Measurements from ENCODE around the gene AGXT.

DNA sequence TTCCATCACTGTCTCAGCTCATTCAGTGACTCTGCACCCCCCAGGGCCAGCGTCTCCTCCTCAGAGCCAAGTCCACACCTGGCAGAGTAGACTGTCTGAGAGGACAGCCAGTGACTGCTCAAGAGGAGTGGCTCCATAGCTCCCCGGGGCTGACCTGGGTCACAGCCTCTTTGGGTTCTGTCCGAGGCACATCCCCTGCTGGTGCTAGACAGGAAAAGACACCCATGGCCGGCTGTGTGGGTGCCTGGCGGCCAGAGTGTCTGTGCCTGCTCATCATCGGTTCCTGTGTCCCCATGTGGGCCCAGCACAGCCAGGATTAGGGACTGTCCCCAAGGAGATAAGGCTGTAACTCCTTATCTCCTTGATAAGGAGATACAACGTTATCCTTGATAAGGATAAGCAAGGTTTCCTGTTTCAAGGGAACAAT is 34.0 kb downstream of the AGXT start:
- TF ChIP-seq POLR2AphosphoS5 (IDR thresholded peaks at IDR 0.05; ENCODE audit: low read depth), result no peak
- TF ChIP-seq CTCF (IDR thresholded peaks at IDR 0.05; ENCODE audit: insufficient read depth, low read length), result no peak
- TF ChIP-seq, protein P1, sequence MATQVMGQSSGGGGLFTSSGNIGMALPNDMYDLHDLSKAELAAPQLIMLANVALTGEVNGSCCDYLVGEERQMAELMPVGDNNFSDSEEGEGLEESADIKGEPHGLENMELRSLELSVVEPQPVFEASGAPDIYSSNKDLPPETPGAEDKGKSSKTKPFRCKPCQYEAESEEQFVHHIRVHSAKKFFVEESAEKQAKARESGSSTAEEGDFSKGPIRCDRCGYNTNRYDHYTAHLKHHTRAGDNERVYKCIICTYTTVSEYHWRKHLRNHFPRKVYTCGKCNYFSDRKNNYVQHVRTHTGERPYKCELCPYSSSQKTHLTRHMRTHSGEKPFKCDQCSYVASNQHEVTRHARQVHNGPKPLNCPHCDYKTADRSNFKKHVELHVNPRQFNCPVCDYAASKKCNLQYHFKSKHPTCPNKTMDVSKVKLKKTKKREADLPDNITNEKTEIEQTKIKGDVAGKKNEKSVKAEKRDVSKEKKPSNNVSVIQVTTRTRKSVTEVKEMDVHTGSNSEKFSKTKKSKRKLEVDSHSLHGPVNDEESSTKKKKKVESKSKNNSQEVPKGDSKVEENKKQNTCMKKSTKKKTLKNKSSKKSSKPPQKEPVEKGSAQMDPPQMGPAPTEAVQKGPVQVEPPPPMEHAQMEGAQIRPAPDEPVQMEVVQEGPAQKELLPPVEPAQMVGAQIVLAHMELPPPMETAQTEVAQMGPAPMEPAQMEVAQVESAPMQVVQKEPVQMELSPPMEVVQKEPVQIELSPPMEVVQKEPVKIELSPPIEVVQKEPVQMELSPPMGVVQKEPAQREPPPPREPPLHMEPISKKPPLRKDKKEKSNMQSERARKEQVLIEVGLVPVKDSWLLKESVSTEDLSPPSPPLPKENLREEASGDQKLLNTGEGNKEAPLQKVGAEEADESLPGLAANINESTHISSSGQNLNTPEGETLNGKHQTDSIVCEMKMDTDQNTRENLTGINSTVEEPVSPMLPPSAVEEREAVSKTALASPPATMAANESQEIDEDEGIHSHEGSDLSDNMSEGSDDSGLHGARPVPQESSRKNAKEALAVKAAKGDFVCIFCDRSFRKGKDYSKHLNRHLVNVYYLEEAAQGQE (IDR thresholded peaks at IDR 0.05; ENCODE audit: insufficient replicate concordance, low read depth), result no peak
- no peak for TF ChIP-seq GABPA (IDR thresholded peaks at IDR 0.05; ENCODE audit: low read depth)
